Astrocyte (in vitro differentiated cells and primary cell): Measurements from ENCODE around the gene PIP5K1A. TPM values are rescaled to one million over a fixed set of nuclear protein-coding genes. Genes with fewer than 3 reads are reported as not detected.

ENCODE experiments used
- DNase-seq: peaks from one replicate; pipeline ENCODE4 v3.0.0-alpha.2; 2010; ENCODE audit warnings: low read depth
- FAIRE-seq: peaks from 2 replicates; lab custom pipeline; 2011; peaks lifted over from hg19 to GRCh38; lab: Jason Lieb, UNC
- H2AFZ ChIP-seq: 2 replicates; pipeline ENCODE4 v1.6.0; 2012; ENCODE audit warnings: low read depth, low read length, inconsistent platforms
- H3K27ac ChIP-seq: 2 replicates; pipeline ENCODE4 v1.5.1; 2011; ENCODE audit warnings: low read depth, low read length, inconsistent platforms
- H3K27me3 ChIP-seq: 2 replicates; pipeline ENCODE4 v1.6.0; 2011; ENCODE audit warnings: low read length, inconsistent platforms; ENCODE audit not compliant: insufficient read depth
- H3K36me3 ChIP-seq: 2 replicates; pipeline ENCODE4 v1.5.1; 2011; ENCODE audit warnings: low read length, inconsistent platforms; ENCODE audit not compliant: insufficient read depth
- H3K4me1 ChIP-seq: 2 replicates; pipeline ENCODE4 v1.5.1; 2011; ENCODE audit warnings: low read length, inconsistent platforms; ENCODE audit not compliant: insufficient read depth
- H3K4me2 ChIP-seq: 2 replicates; pipeline ENCODE4 v1.6.0; 2012; ENCODE audit warnings: low read length, inconsistent platforms
- H3K4me3 ChIP-seq: 2 replicates; pipeline ENCODE4 v1.5.1; 2011; ENCODE audit warnings: low read depth, mild to moderate bottlenecking, low read length, inconsistent platforms; ENCODE audit not compliant: insufficient read depth
- H3K79me2 ChIP-seq: 2 replicates; pipeline ENCODE4 v1.6.0; 2012; ENCODE audit warnings: mild to moderate bottlenecking, low read length, inconsistent platforms; ENCODE audit not compliant: insufficient read depth
- H3K9ac ChIP-seq: 2 replicates; pipeline ENCODE4 v1.6.0; 2012; ENCODE audit warnings: mild to moderate bottlenecking, low read length, inconsistent platforms
- H3K9me3 ChIP-seq: 2 replicates; pipeline ENCODE4 v1.5.1; 2012; ENCODE audit warnings: low read depth, mild to moderate bottlenecking, low read length, inconsistent platforms; ENCODE audit not compliant: insufficient read depth
- H4K20me1 ChIP-seq: 2 replicates; pipeline ENCODE4 v1.6.0; 2012; ENCODE audit warnings: low read length, inconsistent platforms; ENCODE audit not compliant: insufficient read depth
- H3K27ac Mint-ChIP-seq: one replicate; pipeline ENCODE4 v1.8.0; 2021; ENCODE audit warnings: mild to moderate bottlenecking, mixed read lengths; ENCODE audit not compliant: unreplicated experiment
- H3K27me3 Mint-ChIP-seq: one replicate; pipeline ENCODE4 v1.8.0; 2021; ENCODE audit warnings: low read depth, mixed read lengths; ENCODE audit not compliant: unreplicated experiment
- H3K36me3 Mint-ChIP-seq: one replicate; pipeline ENCODE4 v1.8.0; 2021; ENCODE audit warnings: low read depth, mixed read lengths; ENCODE audit not compliant: unreplicated experiment
- H3K4me1 Mint-ChIP-seq: one replicate; pipeline ENCODE4 v1.8.0; 2021; ENCODE audit warnings: low read depth, mixed read lengths; ENCODE audit not compliant: unreplicated experiment
- H3K4me3 Mint-ChIP-seq: one replicate; pipeline ENCODE4 v1.8.0; 2021; ENCODE audit warnings: mild to moderate bottlenecking, moderate library complexity, mixed read lengths; ENCODE audit not compliant: unreplicated experiment
- H3K9me3 Mint-ChIP-seq: one replicate; pipeline ENCODE4 v1.8.0; 2021; ENCODE audit warnings: mild to moderate bottlenecking, mixed read lengths; ENCODE audit not compliant: unreplicated experiment
- CTCF ChIP-seq: IDR thresholded peaks from 2 replicates; pipeline ENCODE4 v1.5.1; 2011; ENCODE audit warnings: low read depth, mild to moderate bottlenecking, inconsistent platforms, low read length, moderate library complexity; ENCODE audit not compliant: insufficient read depth
- EZH2 ChIP-seq: IDR thresholded peaks from 2 replicates; pipeline ENCODE4 v1.6.1; 2012; ENCODE audit warnings: mild to moderate bottlenecking, low read length, inconsistent platforms; ENCODE audit not compliant: insufficient read depth
- total RNA-seq: library from RNA; stranded (reverse); gene quantifications from 2 replicates; pipeline ENCODE4 v1.2.1, GENCODE V29; 2021

The PIP5K1A gene
- total RNA-seq, 1 donor from 2014 or later: 121 TPM

- Mint-ChIP-seq H3K36me3 (peaks cover 12% of the 10 kb centered on the region), H3K4me1 (peaks cover 6% of the 10 kb centered on the region), H3K27ac (no peak overlapping the region), H3K27me3 (no peaks in the 10 kb centered on the region), H3K4me3 (no peak overlapping the region), H3K9me3 (no peaks in the 10 kb centered on the region)
- FAIRE-seq (no peak), DNase-seq (no peak)
- no peaks in the 10 kb centered on the region for H4K20me1 ChIP-seq
- H3K36me3 ChIP-seq: no peaks in the 10 kb centered on the region
- H3K27me3 ChIP-seq: no peaks in the 10 kb centered on the region
- no peak overlapping the region for H3K4me2 ChIP-seq
- H2AFZ ChIP-seq: no peak overlapping the region
- no peak overlapping the region for H3K4me3 ChIP-seq
- H3K9me3 ChIP-seq: no peaks in the 10 kb centered on the region
- no peak overlapping the region for H3K9ac ChIP-seq
- H3K4me1 ChIP-seq: no peaks in the 10 kb centered on the region
- H3K79me2 ChIP-seq: no peaks in the 10 kb centered on the region
- no peak for TF ChIP-seq EZH2
- TF ChIP-seq CTCF: no peak
- H3K27ac ChIP-seq: no peak overlapping the region
These were observed 78.9 kb downstream of the PIP5K1A start for GRCh38 chr1:151277249-151277648.

GRCh38 chr1:151281225-151281968 is 83.0 kb downstream of the PIP5K1A start:
- Histone ChIP-seq H3K79me2 (peaks cover 29% of the 10 kb centered on the region), H3K4me2 (peak overlapping the region; percentile 91), H3K9ac (peak overlapping the region; percentile 96), H2AFZ (peak overlapping the region; percentile 99), H3K27me3 (no peaks in the 10 kb centered on the region), H3K27ac (peak overlapping the region; percentile 99), H3K4me3 (peak overlapping the region; percentile 94), H3K9me3 (no peaks in the 10 kb centered on the region), H3K36me3 (peaks cover under 1% of the 10 kb centered on the region), H3K4me1 (peaks cover 9% of the 10 kb centered on the region), H4K20me1 (peaks cover 27% of the 10 kb centered on the region)
- Mint-ChIP-seq H3K27ac (peak overlapping the region; percentile 99), H3K27me3 (no peaks in the 10 kb centered on the region), H3K36me3 (peaks cover 14% of the 10 kb centered on the region), H3K9me3 (no peaks in the 10 kb centered on the region), H3K4me1 (peaks cover 9% of the 10 kb centered on the region), H3K4me3 (peak overlapping the region; percentile 93)
- peak; percentile 93 for DNase-seq
- TF ChIP-seq EZH2: no peak
- TF ChIP-seq CTCF: no peak
- FAIRE-seq: no peak
